ENCODE results near the gene SMIM14.

Gene SMIM14

GRCh38 chr4:39524161-39524957, 114.3 kb downstream of the SMIM14 start:
- no peak for TF ChIP-seq TAF1 (IDR thresholded peaks at IDR 0.05; ENCODE audit: borderline replicate concordance, insufficient read depth, low read length)
- TF ChIP-seq FOXP2 (optimal IDR thresholded peaks at IDR 0.05; ENCODE audit: borderline replicate concordance, extremely low read depth, extremely low read length, insufficient read depth): no peak

DNA sequence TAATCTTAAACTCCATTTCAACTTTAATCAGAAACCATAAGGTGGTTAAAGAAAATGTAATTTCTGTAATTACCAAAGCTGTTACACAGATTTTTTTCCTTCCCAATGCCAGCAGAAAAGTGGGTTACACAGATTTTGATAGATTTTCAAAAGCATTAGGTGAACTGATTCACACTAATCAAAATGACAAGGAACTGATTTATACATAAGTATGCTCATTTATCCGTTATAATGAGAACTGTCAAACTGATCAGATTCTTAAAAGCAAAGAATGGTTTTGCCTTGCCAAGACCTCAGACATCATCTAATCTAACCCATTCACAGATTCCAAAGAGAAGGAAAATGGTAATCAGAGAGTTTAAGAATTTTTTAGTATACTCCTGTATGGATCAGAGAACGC, 116.6 kb downstream of the SMIM14 start:
- TF ChIP-seq, protein P1, sequence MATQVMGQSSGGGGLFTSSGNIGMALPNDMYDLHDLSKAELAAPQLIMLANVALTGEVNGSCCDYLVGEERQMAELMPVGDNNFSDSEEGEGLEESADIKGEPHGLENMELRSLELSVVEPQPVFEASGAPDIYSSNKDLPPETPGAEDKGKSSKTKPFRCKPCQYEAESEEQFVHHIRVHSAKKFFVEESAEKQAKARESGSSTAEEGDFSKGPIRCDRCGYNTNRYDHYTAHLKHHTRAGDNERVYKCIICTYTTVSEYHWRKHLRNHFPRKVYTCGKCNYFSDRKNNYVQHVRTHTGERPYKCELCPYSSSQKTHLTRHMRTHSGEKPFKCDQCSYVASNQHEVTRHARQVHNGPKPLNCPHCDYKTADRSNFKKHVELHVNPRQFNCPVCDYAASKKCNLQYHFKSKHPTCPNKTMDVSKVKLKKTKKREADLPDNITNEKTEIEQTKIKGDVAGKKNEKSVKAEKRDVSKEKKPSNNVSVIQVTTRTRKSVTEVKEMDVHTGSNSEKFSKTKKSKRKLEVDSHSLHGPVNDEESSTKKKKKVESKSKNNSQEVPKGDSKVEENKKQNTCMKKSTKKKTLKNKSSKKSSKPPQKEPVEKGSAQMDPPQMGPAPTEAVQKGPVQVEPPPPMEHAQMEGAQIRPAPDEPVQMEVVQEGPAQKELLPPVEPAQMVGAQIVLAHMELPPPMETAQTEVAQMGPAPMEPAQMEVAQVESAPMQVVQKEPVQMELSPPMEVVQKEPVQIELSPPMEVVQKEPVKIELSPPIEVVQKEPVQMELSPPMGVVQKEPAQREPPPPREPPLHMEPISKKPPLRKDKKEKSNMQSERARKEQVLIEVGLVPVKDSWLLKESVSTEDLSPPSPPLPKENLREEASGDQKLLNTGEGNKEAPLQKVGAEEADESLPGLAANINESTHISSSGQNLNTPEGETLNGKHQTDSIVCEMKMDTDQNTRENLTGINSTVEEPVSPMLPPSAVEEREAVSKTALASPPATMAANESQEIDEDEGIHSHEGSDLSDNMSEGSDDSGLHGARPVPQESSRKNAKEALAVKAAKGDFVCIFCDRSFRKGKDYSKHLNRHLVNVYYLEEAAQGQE (IDR thresholded peaks at IDR 0.05; ENCODE audit: insufficient read depth in 1 of 2, low read depth in 2 of 2, low read length in 2 of 2): no peak
- TF ChIP-seq POLR2AphosphoS5 (IDR thresholded peaks at IDR 0.05; ENCODE audit: low read depth, low read length) (no peak), FOXP2 (optimal IDR thresholded peaks at IDR 0.05; ENCODE audit: borderline replicate concordance, extremely low read depth, extremely low read length, insufficient read depth) (no peak), SIN3A (IDR thresholded peaks at IDR 0.05; ENCODE audit: borderline replicate concordance, insufficient read depth, low read length) (no peak), TAF1 (IDR thresholded peaks at IDR 0.05; ENCODE audit: borderline replicate concordance, insufficient read depth, low read length) (no peak)

GRCh38 chr4:39521253-39521919, 117.3 kb downstream of the SMIM14 start:
- TF ChIP-seq, protein P1 (IDR thresholded peaks at IDR 0.05; ENCODE audit: insufficient read depth in 1 of 2, low read depth in 2 of 2, low read length in 2 of 2): no peak
- TF ChIP-seq SIN3A (IDR thresholded peaks at IDR 0.05; ENCODE audit: borderline replicate concordance, insufficient read depth, low read length): no peak
- TF ChIP-seq TAF1 (IDR thresholded peaks at IDR 0.05; ENCODE audit: borderline replicate concordance, insufficient read depth, low read length): no peak
- TF ChIP-seq FOXP2 (optimal IDR thresholded peaks at IDR 0.05; ENCODE audit: borderline replicate concordance, extremely low read depth, extremely low read length, insufficient read depth): no peak

GRCh38 chr4:39518484-39518883, 120.2 kb downstream of the SMIM14 start:
- TF ChIP-seq POLR2AphosphoS5 (IDR thresholded peaks at IDR 0.05; ENCODE audit: low read depth, low read length): no peak
- TF ChIP-seq SIN3A (IDR thresholded peaks at IDR 0.05; ENCODE audit: borderline replicate concordance, insufficient read depth, low read length): no peak
- TF ChIP-seq TAF1 (IDR thresholded peaks at IDR 0.05; ENCODE audit: borderline replicate concordance, insufficient read depth, low read length): no peak
- TF ChIP-seq, protein P1 (IDR thresholded peaks at IDR 0.05; ENCODE audit: insufficient read depth in 1 of 2, low read depth in 2 of 2, low read length in 2 of 2): no peak
- TF ChIP-seq FOXP2 (optimal IDR thresholded peaks at IDR 0.05; ENCODE audit: borderline replicate concordance, extremely low read depth, extremely low read length, insufficient read depth): no peak

GRCh38 chr4:39516407-39516966, 122.2 kb downstream of the SMIM14 start:
- TF ChIP-seq, protein P1 (IDR thresholded peaks at IDR 0.05; ENCODE audit: insufficient read depth in 1 of 2, low read depth in 2 of 2, low read length in 2 of 2): no peak
- TF ChIP-seq SIN3A (IDR thresholded peaks at IDR 0.05; ENCODE audit: borderline replicate concordance, insufficient read depth, low read length): no peak
- no peak for TF ChIP-seq FOXP2 (optimal IDR thresholded peaks at IDR 0.05; ENCODE audit: borderline replicate concordance, extremely low read depth, extremely low read length, insufficient read depth)
- no peak for TF ChIP-seq TAF1 (IDR thresholded peaks at IDR 0.05; ENCODE audit: borderline replicate concordance, insufficient read depth, low read length)
- TF ChIP-seq POLR2AphosphoS5 (IDR thresholded peaks at IDR 0.05; ENCODE audit: low read depth, low read length): no peak
